GM21447 (cell line): ENCODE results near the gene BDKRB2.

Experiments
- ATAC-seq: cut with Tn5 transposase; IDR thresholded peaks from one replicate; pipeline ENCODE4 v1.9.1; 2021; ENCODE audit not compliant: unreplicated experiment

The BDKRB2 gene

DNA sequence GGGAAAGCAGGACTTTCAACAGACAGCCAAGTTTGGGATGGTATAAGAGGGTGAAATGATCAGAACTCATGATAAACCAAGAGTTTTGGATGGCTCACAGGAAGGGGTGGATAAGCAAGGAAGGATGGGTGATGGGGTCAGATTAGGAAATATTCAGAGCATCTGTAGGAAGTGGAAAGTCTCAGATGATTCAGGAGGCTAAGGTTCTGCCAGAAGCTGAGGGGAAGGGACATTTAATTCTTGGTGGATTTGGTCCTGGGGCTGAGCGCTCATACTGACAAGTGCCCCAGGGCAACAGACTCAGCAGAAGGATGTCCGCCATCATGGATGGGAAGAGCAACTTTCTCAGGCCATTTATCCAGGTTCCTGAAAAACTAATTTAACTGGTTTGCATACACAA lies 28.4 kb upstream of the BDKRB2 start:
- ATAC-seq, result no peak

GRCh38 chr14:96176811-96177211 lies 27.8 kb upstream of the BDKRB2 start:
- no peak for ATAC-seq

- ATAC-seq, result no peak
Observed at GRCh38 chr14:96177766-96178375, 26.8 kb upstream of the BDKRB2 start.

- no peak for ATAC-seq
Observed at GRCh38 chr14:96178461-96179321, 25.9 kb upstream of the BDKRB2 start.

GRCh38 chr14:96180043-96180874 lies 24.4 kb upstream of the BDKRB2 start:
- no peak for ATAC-seq

DNA sequence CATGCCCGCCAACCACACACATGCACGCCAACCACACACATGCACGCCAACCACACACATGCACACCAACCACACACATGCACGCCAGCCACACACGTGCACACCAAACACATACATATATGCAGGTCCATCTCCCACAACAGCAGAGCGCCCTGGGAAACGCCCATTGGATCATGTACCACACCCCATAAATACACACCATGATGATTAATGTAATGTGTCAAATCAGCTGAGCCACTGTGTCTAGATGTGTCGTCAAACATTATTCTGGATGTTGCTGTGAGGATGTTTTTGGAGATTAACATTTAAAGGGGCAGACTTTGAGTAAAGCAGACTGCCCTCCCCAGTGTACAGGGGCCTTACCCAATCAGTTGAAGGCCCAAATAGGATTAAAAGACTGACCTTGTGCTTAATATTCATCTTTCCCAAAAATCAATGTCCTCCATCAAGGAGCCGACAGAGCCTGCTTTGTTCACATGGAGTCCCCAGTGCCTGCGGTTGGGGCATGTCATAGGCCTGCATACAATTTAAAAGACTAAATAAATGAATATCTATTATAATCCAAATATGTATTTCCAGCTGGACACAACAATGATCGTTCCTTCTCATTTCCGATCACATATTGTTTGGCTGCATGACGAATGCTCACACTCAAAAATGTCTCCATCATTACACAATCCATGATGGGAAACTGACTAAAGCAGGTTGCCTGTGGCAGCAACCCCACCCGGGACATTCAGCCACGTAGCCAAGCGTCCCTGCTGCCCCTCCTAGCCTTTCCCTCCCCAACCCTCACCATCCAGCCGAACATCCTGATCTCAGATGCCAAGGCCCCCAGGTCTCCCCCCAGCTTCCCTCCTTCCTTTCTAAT lies 23.2 kb upstream of the BDKRB2 start:
- no peak for ATAC-seq

- no peak for ATAC-seq
Observed at GRCh38 chr14:96182546-96182945, 22.1 kb upstream of the BDKRB2 start.

- ATAC-seq, result no peak
Observed at GRCh38 chr14:96184737-96185136, 19.9 kb upstream of the BDKRB2 start.

- no peak for ATAC-seq
Observed at GRCh38 chr14:96187216-96188031, 17.2 kb upstream of the BDKRB2 start.

GRCh38 chr14:96189281-96189711 lies 15.3 kb upstream of the BDKRB2 start:
- no peak for ATAC-seq

GRCh38 chr14:96191353-96191752 lies 13.3 kb upstream of the BDKRB2 start:
- ATAC-seq, result no peak

DNA sequence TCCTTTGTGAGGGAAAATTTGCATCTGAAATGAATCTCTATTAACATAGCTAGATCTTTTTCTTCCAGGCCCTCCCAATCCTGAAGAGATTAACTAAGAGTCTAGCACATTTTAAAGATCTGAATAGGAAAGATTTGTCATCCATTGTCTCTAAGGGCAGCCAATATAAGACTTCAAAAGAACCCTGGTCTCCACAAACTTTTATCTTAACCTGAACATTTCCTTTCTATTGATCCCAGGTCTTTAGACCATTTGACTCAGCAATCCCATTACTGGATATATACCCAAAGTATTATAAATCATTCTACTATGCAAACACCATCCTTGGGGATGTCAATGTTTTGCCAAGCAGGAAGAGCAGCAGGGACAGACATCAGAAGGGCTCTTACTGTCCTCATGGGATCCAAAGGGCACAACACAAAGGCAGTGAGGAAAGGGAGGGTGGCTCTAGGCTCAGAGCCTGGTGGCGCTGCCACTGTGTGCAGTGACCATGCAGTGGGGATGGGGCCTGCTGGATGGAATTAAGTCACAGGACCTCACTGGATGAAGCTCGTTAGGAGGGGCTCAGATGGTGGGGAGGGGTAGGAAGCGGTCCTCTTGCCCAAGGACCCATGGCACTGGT lies 12.7 kb upstream of the BDKRB2 start:
- ATAC-seq, result no peak

DNA sequence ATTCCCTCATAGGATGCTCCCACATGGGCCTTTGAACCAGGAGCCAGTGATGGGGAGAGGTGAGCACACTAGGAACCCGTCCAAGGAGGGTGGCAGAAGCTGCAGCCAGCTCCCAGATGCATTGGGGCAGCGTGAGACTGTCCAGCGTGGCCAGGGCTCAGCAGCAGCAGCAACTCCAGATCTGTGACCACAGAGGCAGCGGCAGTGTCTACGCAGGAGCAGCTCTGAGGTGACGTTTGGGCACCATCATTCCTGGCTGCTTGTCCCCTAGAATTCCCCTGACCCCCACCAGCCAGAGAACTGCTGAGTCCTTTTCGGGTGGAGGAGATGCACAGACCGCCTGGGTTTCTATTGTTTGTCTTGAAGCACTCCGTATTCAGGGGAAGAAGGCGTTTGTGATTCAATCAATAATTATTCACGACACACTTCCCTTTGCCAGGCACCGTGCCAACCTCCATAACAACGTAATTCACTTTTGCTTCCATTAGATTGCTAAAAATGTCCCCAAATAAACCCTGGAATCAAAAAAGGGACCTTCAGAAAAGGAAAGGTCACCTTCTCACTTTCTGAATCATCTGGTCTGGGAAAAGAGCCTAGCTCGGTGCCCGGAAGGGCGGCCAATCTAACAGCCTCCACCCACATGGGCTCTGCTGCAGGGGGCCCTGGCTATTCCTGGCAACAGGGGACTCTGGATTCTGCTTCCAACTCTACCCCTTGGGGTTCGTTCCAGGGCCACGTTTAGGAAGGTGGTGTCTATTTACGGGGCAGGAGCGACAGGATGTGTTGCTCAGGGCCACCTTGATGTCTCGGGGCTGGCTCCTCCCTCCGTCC lies 11.4 kb upstream of the BDKRB2 start:
- no peak for ATAC-seq

GRCh38 chr14:96194262-96194656 lies 10.4 kb upstream of the BDKRB2 start:
- ATAC-seq, result no peak

GRCh38 chr14:96194657-96195431 lies 9.8 kb upstream of the BDKRB2 start:
- ATAC-seq, result no peak

- ATAC-seq, result no peak
Observed at GRCh38 chr14:96195441-96196081, 9.1 kb upstream of the BDKRB2 start.

DNA sequence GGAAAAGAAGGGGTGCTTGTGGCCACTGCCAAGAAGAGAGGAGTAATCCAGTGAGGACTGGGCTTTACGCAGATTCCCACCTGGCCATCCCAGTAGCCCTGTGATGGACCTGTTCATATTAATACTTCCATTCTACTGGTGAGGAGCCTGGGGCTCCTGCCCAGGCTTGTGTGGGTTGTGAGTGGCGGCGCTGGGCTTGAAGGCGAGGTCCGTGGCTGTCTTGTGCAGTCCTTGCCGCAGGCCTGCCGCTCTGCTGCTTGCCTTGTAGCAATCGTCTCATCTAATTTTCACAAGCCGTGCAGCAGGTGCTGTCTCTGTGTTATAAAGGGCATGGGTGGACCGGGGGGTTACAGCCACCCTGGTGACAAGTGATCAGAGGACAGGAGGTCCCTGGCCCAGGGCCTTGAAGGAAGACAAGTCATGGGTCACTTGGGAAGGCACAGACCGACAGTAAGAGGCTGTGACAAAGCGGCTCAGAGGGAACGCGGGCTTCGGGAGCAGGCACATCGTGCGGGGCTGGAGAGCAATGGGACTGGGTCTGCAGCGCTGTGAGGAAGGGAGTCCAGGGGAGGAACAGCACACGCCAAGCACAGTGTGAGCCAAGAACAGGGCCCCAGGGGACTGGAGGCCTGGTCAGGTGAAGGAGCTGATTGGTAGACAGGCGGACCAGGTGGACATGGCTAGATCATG lies 7.3 kb upstream of the BDKRB2 start:
- no peak for ATAC-seq
